Measurements from ENCODE around the gene SNN. TPM values are rescaled to one million over a fixed set of nuclear protein-coding genes. Genes with fewer than 3 reads are reported as not detected.

SNN gene
- total and polyA plus RNA-seq, 9 donors, result 17.3 to 32.7 (median 29.4) TPM

DNA sequence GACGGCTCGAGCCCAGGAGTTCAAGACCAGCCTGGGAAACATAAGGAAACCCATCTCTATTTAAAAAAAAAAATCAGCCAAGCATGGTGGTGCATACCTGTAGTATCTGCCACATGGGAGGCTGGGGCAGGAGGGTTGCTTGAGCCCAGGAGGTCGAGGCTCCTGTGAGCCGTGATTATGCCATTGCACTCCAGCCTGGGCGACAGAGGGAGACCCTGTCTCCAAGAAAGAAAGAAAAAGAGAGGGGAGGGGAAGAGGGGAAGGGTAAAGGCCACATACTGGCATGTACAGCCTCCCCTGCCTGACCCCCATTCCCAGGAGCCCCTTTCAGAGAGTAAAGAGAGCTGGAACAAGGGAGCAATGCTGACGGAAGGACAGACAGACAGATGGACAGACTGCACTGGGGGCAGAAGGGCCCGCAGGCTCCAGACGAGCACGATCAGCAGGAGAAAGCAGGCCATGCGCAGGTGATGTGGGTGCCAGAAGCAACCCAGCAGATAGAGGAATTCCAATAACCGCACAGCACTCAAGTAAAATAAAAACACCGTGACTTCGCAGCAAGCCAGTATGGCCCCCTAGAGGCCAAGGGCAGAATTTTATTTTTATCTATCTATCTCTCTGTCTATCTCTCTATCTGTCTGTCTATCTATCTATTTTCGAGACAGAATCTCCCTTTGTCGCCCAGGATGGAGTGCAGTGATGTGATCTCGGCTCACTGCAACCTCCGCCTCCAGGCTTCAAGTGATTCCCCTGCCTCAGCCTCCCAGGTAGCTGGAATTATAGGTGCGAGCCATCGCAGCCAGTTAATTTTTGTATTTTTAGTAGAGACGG lies 27.1 kb upstream of the SNN start:
- 26% methylated on average over 9 of the region's 20 CpGs for WGBS (ENCODE audit: insufficient coverage)

DNA sequence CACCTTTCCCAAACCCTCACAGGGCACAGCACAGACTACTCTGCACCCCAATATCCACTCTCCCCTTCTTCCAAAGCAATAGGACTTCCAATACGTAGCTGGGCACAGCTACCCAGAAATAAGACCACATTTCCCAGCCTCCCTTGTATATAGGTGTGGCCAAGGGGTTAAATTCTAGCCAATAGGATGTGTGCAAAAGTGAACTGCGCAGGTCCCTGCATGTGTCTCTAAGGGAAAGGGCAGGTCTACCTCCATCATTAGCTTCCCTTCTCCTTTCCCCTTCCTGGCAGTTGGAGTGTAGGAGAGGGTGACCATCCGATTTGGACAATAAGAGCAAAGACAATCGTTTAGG lies 25.5 kb upstream of the SNN start:
- Histone ChIP-seq H3K9me3 (replicated peaks; ENCODE audit: control insufficient read depth, low read depth, low read length) (no peaks in the 10 kb centered on the region), H3K27me3 (ENCODE audit: control insufficient read depth, insufficient read depth, low read length) (no peaks in the 10 kb centered on the region), H3K36me3 (ENCODE audit: control insufficient read depth, insufficient read depth, low read length) (no peaks in the 10 kb centered on the region), H3K27ac (ENCODE audit: low read length) (no peak overlapping the region), H3K4me1 (ENCODE audit: control insufficient read depth, insufficient read depth, low read length) (peaks cover 23% of the 10 kb centered on the region), H3K4me3 (ENCODE audit: low read length) (no peak overlapping the region)
- WGBS (ENCODE audit: insufficient coverage), result no CpG with 5 or more reads among the region's 4 CpGs
- DNase-seq, result no peak

More for the DNA sequence above, 27.1 kb upstream of the SNN start:
- DNase-seq, result peak; percentile 75
- H3K4me3 ChIP-seq (ENCODE audit: low read length), result no peak overlapping the region
- H3K27ac ChIP-seq (ENCODE audit: low read length), result peak overlapping the region; percentile 81
- H3K4me1 ChIP-seq (ENCODE audit: control insufficient read depth, insufficient read depth, low read length), result peaks cover 23% of the 10 kb centered on the region
- H3K9me3 ChIP-seq (replicated peaks; ENCODE audit: control insufficient read depth, low read depth, low read length), result no peaks in the 10 kb centered on the region
- H3K36me3 ChIP-seq (ENCODE audit: control insufficient read depth, insufficient read depth, low read length), result no peaks in the 10 kb centered on the region
- H3K27me3 ChIP-seq (ENCODE audit: control insufficient read depth, insufficient read depth, low read length), result no peaks in the 10 kb centered on the region

DNA sequence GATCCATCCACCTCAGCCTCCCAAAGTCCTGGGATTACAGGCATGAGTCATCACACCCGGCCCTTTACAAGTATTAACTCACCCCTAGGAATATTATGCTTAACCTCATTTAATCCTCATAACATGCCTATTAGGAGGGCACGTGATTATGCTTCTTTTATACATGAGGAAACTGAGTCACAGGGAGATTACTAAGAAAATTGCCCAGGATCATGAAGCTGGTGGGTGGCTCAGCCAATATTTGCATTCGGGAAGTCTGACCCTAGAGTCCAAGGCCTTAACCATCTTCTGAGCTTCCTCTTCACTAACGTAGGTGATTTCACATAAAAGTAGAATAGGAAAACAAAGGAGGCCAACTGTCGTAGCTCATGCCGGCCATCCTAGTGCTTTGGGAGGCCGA lies 19.0 kb upstream of the SNN start:
- Histone ChIP-seq H3K36me3 (ENCODE audit: control insufficient read depth, insufficient read depth, low read length) (no peaks in the 10 kb centered on the region), H3K27ac (ENCODE audit: low read length) (no peak overlapping the region), H3K4me3 (ENCODE audit: low read length) (no peak overlapping the region), H3K4me1 (ENCODE audit: control insufficient read depth, insufficient read depth, low read length) (no peaks in the 10 kb centered on the region), H3K27me3 (ENCODE audit: control insufficient read depth, insufficient read depth, low read length) (peaks cover 5% of the 10 kb centered on the region), H3K9me3 (replicated peaks; ENCODE audit: control insufficient read depth, low read depth, low read length) (no peaks in the 10 kb centered on the region)
- DNase-seq, result no peak
- WGBS (ENCODE audit: insufficient coverage), result 82% methylated on average over 4 of the region's 7 CpGs

DNA sequence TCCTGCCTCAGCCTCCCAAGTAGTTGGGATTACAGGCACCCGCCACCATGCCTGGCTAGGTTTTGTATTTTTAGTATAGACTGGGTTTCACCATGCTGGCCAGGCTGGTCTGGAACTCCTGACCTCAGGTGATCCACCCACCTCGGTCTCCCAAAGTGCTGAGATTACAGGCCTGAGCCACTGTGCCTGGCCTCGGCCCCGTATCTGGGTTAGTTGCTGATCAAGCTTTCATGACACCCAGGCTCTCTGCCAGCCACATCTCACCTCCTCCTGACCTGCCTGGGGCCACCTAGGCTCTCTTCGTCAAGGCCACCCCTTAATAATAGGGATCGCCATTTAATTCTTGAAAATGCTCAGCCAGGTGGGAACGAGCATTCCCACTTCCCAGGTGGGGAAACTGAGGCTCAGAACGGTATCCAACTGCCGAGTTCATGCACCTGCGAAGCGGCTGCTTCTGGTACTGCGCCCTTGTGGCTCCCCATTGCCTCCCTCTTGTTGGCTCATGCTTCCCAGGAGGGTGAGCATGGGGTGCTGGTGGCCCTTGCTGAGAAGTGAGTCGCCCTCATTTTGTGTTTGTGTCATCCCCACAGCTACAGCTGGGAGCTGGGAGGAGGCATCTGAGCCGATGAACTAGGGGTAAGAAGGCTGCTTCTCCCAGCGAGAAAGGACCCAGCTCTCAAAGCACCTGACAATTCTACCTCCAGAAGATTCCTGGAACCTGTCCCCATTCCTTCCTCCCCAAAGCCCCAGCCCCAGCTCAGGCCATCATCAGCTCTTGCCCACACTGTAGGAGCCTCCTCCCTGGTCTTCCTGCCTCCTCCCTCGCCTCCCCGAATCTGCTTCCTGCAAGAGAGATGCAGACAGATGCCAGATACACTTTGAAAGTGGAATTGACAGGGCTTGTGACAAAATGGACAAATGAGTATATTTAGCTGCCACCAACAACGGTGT lies 17.3 kb upstream of the SNN start:
- no peak for DNase-seq
- no peak overlapping the region for H3K27ac ChIP-seq (ENCODE audit: low read length)
- H3K27me3 ChIP-seq (ENCODE audit: control insufficient read depth, insufficient read depth, low read length), result peaks cover 5% of the 10 kb centered on the region
- no peaks in the 10 kb centered on the region for H3K36me3 ChIP-seq (ENCODE audit: control insufficient read depth, insufficient read depth, low read length)
- 75% methylated on average over 6 of the region's 18 CpGs for whole genome bisulfite sequencing (ENCODE audit: insufficient coverage)
- H3K4me1 ChIP-seq (ENCODE audit: control insufficient read depth, insufficient read depth, low read length), result no peaks in the 10 kb centered on the region
- no peak overlapping the region for H3K4me3 ChIP-seq (ENCODE audit: low read length)
- H3K9me3 ChIP-seq (replicated peaks; ENCODE audit: control insufficient read depth, low read depth, low read length), result no peaks in the 10 kb centered on the region

DNA sequence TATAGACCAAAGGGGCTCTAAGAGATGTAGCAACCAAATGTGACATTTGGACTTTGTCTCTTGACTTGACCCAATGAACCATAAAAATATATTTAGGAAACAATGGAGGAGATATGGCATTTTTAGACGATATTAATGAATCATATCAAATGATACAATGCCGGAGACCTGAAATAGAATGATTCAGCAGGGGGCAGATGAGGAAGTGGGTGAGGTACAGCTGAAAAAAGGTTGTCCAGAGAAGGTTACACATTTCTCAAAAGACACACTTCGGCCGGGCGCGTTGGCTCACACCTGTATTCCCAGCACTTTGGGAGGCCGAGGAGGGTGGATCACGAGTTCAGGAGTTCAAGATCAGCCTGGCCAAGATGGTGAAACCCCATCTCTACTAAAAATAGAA lies 16.5 kb upstream of the SNN start:
- WGBS (ENCODE audit: insufficient coverage), result 92% methylated on average over 4 of the region's 8 CpGs
- Histone ChIP-seq H3K4me3 (ENCODE audit: low read length) (no peak overlapping the region), H3K9me3 (replicated peaks; ENCODE audit: control insufficient read depth, low read depth, low read length) (no peaks in the 10 kb centered on the region), H3K4me1 (ENCODE audit: control insufficient read depth, insufficient read depth, low read length) (no peaks in the 10 kb centered on the region), H3K36me3 (ENCODE audit: control insufficient read depth, insufficient read depth, low read length) (no peaks in the 10 kb centered on the region), H3K27me3 (ENCODE audit: control insufficient read depth, insufficient read depth, low read length) (peaks cover 5% of the 10 kb centered on the region), H3K27ac (ENCODE audit: low read length) (no peak overlapping the region)
- no peak for DNase-seq

DNA sequence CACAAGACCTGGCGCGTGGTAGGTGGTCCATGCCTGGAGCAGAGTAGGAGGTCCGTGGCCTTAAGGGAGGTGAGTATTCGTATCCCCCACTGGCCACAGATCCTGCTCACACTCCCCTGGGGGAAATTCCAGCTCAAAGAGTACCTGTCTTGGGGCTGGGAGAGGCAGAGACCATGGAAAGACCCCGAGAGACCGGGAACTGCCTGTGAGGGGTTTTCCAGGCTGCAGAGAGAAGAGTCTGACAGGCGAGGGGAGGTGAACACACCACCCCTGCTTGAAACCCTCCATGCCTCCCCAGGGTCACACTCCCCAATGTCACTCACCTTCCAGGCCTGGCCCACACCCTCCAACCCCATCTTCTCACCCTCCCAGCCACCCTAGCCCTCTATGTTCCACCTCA lies 12.6 kb upstream of the SNN start:
- no peak for DNase-seq
- Histone ChIP-seq H3K4me3 (ENCODE audit: low read length) (no peak overlapping the region), H3K27ac (ENCODE audit: low read length) (no peak overlapping the region), H3K27me3 (ENCODE audit: control insufficient read depth, insufficient read depth, low read length) (peaks cover 2% of the 10 kb centered on the region), H3K9me3 (replicated peaks; ENCODE audit: control insufficient read depth, low read depth, low read length) (no peaks in the 10 kb centered on the region), H3K4me1 (ENCODE audit: control insufficient read depth, insufficient read depth, low read length) (peaks cover 2% of the 10 kb centered on the region), H3K36me3 (ENCODE audit: control insufficient read depth, insufficient read depth, low read length) (no peaks in the 10 kb centered on the region)
- WGBS (ENCODE audit: insufficient coverage), result 80% methylated on average over 1 of the region's 7 CpGs

DNA sequence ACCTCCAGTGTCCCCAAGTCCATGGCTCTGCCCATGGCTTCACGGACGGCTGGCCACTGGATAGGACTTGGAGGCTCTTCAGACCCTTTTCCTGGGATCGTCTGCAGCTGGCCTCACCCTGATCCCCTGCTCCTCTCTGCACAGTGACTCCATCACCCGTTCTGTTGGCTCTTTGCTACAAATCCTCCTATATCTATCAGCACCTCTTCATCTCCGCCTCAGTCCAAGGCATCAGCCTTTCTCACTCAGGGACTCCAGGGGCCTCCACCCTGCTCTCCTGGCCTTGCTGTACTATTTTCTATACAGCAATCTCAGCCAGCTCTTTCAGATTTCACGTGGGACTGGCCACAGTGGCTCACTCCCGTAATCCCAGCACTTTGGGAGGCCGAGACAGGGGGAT lies 10.7 kb upstream of the SNN start:
- Histone ChIP-seq H3K27ac (ENCODE audit: low read length) (no peak overlapping the region), H3K4me3 (ENCODE audit: low read length) (no peak overlapping the region), H3K36me3 (ENCODE audit: control insufficient read depth, insufficient read depth, low read length) (no peaks in the 10 kb centered on the region), H3K9me3 (replicated peaks; ENCODE audit: control insufficient read depth, low read depth, low read length) (no peaks in the 10 kb centered on the region), H3K4me1 (ENCODE audit: control insufficient read depth, insufficient read depth, low read length) (peaks cover 2% of the 10 kb centered on the region), H3K27me3 (ENCODE audit: control insufficient read depth, insufficient read depth, low read length) (no peaks in the 10 kb centered on the region)
- WGBS (ENCODE audit: insufficient coverage), result 35% methylated on average over 8 of the region's 8 CpGs
- no peak for DNase-seq

DNA sequence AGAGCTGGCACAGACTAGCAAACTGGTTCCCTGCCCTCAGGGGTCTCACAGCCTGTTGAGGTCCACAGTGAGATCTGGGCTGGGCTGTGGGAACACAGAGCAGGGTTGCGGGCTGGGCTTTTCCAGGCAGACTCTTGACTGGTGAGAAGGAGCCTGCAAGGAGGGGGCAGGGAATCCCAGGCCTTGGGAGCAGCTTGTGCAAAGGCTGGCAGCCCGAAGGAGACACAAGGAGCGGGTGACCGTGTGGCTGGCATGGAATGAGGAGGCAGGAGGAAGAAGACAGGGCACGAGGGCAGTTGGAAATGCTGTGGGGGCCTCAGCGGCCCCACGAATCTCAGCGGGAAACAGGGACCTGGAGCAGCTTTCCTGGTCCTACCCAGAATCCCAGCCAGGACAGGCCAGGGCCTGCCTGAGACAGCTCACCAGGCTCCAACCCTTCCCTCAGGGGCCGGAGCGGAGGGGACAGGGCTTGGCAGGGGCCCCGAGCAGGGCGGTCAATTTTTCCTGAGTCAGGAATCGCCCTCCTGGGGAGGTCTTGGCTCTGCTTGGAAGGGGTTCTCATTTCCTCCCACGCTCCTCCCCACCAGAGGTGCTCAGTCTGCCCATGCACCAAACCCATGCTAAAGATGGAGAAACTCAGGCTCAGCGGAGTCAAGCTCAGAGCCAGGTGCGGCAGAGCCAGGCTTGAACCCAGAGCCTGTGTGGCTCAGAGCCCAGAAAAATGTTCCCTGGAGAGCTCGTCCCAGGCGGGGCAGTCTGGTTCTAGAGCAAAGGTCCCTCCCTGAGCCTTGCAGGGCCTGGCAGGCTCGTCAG lies 9.2 kb upstream of the SNN start:
- H3K9me3 ChIP-seq (replicated peaks; ENCODE audit: control insufficient read depth, low read depth, low read length), result no peaks in the 10 kb centered on the region
- no peak overlapping the region for H3K4me3 ChIP-seq (ENCODE audit: low read length)
- no peaks in the 10 kb centered on the region for H3K36me3 ChIP-seq (ENCODE audit: control insufficient read depth, insufficient read depth, low read length)
- WGBS (ENCODE audit: insufficient coverage), result 60% methylated on average over 12 of the region's 19 CpGs
- no peak overlapping the region for H3K27ac ChIP-seq (ENCODE audit: low read length)
- DNase-seq, result no peak
- H3K27me3 ChIP-seq (ENCODE audit: control insufficient read depth, insufficient read depth, low read length), result no peaks in the 10 kb centered on the region
- H3K4me1 ChIP-seq (ENCODE audit: control insufficient read depth, insufficient read depth, low read length), result peaks cover 2% of the 10 kb centered on the region

DNA sequence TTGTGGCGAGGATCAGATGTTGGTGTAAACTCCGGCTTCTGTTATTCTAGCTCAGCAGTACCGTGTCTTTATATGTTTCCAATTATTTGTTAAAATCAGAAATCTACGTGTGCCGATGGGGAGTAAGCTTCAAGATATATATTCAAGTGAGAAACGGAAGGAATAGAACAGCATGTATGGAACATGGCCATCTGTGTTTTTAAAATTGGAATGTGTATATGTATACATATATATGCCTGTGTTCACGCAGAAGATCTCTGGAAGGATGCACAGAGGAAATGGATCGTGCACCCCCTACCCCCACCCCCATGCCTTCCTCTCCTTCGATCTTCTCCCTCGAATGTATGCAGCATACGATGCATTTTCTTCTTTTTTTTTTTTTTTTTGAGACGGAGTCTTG lies 7.7 kb upstream of the SNN start:
- Histone ChIP-seq H3K36me3 (ENCODE audit: control insufficient read depth, insufficient read depth, low read length) (no peaks in the 10 kb centered on the region), H3K9me3 (replicated peaks; ENCODE audit: control insufficient read depth, low read depth, low read length) (no peaks in the 10 kb centered on the region), H3K4me1 (ENCODE audit: control insufficient read depth, insufficient read depth, low read length) (peaks cover 11% of the 10 kb centered on the region), H3K4me3 (ENCODE audit: low read length) (no peak overlapping the region), H3K27me3 (ENCODE audit: control insufficient read depth, insufficient read depth, low read length) (no peaks in the 10 kb centered on the region), H3K27ac (ENCODE audit: low read length) (no peak overlapping the region)
- 77% methylated on average over 4 of the region's 12 CpGs for WGBS (ENCODE audit: insufficient coverage)
- DNase-seq, result no peak

DNA sequence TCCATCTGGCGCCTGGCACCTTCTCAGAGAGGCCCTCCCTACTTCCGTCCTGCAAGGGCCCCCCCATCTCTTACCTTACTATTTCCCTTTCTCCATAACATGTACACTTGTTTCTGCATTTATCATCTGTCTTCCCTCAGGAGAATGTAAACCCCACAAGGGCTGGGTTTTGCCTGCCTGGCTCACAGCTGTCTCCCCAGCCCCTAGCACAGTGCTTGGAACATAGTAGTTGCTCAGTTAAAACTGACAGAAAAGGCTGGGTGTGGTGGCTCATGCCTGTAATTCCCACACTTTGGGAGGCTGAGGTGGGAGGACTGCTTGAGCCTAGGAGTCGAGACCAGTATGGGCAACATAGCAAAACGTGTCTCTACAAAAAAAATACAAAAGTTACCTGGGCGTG lies 5.7 kb upstream of the SNN start:
- 100% methylated on average over 3 of the region's 5 CpGs for WGBS (ENCODE audit: insufficient coverage)
- Histone ChIP-seq H3K4me1 (ENCODE audit: control insufficient read depth, insufficient read depth, low read length) (peaks cover 11% of the 10 kb centered on the region), H3K4me3 (ENCODE audit: low read length) (no peak overlapping the region), H3K27ac (ENCODE audit: low read length) (no peak overlapping the region), H3K9me3 (replicated peaks; ENCODE audit: control insufficient read depth, low read depth, low read length) (no peaks in the 10 kb centered on the region), H3K36me3 (ENCODE audit: control insufficient read depth, insufficient read depth, low read length) (no peaks in the 10 kb centered on the region), H3K27me3 (ENCODE audit: control insufficient read depth, insufficient read depth, low read length) (no peaks in the 10 kb centered on the region)
- no peak for DNase-seq

Measured in muscle of leg (tissue), 11 donors.